ENCODE data around the gene RNF222.

- TF ChIP-seq ZFP30 (CRISPR knock-in tag; IDR thresholded peaks at IDR 0.05) = no peak
- no peak for TF ChIP-seq OSR1 (CRISPR knock-in tag; IDR thresholded peaks at IDR 0.05)
- TF ChIP-seq RARB (CRISPR knock-in tag; IDR thresholded peaks at IDR 0.05) = no peak
- TF ChIP-seq CREB5 (CRISPR knock-in tag; IDR thresholded peaks at IDR 0.05; ENCODE audit: low read depth) = no peak
- no peak for TF ChIP-seq TSHZ2 (CRISPR knock-in tag; IDR thresholded peaks at IDR 0.05)
- no peak for TF ChIP-seq ZFP3 (CRISPR knock-in tag; IDR thresholded peaks at IDR 0.05)
- TF ChIP-seq PATZ1 (CRISPR knock-in tag; IDR thresholded peaks at IDR 0.05; ENCODE audit: borderline replicate concordance) = no peak
- TF ChIP-seq TCF4 (CRISPR knock-in tag; IDR thresholded peaks at IDR 0.05; ENCODE audit: borderline replicate concordance) = no peak
- no peak for TF ChIP-seq GLIS3 (CRISPR knock-in tag; IDR thresholded peaks at IDR 0.05)
- TF ChIP-seq ZNF565 (CRISPR knock-in tag; conservative IDR thresholded peaks at IDR 0.05; ENCODE audit: low read depth) = no peak
Observed at GRCh38 chr17:8426802-8427201, 29.2 kb upstream of the RNF222 start.

Data from SK-N-SH treated with all-trans-retinoic acid at 6 μM for 48 hours (cell line).